WTC11 (cell line): ENCODE results near the gene CNGA2.

Experiments
- CREB1 ChIP-seq: sonication (generic); formaldehyde crosslinking; IDR thresholded peaks from 2 replicates; pipeline ENCODE4 v1.8.0; 2023; ENCODE audit warnings: mild to moderate bottlenecking, missing genetic modification reagents
- CTCF ChIP-seq: fragments of 200-600 bp; IDR thresholded peaks from 2 replicates; pipeline ENCODE4 v1.8.0; 2022; ENCODE audit warnings: antibody characterized with exemption
- ELF4 ChIP-seq: sonication (generic); formaldehyde crosslinking; IDR thresholded peaks from 2 replicates; pipeline ENCODE4 v1.8.1; 2022; ENCODE audit warnings: low read depth, mild to moderate bottlenecking, moderate library complexity, missing genetic modification reagents
- NFYB ChIP-seq: sonication (generic); formaldehyde crosslinking; conservative IDR thresholded peaks from 2 replicates; pipeline ENCODE4 v1.8.0; 2022; ENCODE audit warnings: low read depth, missing genetic modification reagents
- SMAD3 ChIP-seq: sonication (generic); formaldehyde crosslinking; IDR thresholded peaks from 2 replicates; pipeline ENCODE4 v1.8.0; 2022; ENCODE audit warnings: missing genetic modification reagents, mild to moderate bottlenecking, borderline replicate concordance
- TCF7 ChIP-seq: sonication (generic); formaldehyde crosslinking; IDR thresholded peaks from 2 replicates; pipeline ENCODE4 v1.8.0; 2022; ENCODE audit warnings: mild to moderate bottlenecking, low read depth, missing genetic modification reagents, moderate library complexity
- TF ChIP-seq, protein P1 (sequence below): sonication (generic); formaldehyde crosslinking; IDR thresholded peaks from 2 replicates; pipeline ENCODE4 v1.8.1; 2022; ENCODE audit warnings: missing genetic modification reagents, borderline replicate concordance

- TF ChIP-seq CTCF = no peak
- no peak for TF ChIP-seq TCF7 (CRISPR knock-in tag)
- TF ChIP-seq CREB1 (CRISPR knock-in tag) = no peak
- TF ChIP-seq NFYB (CRISPR knock-in tag) = no peak
- no peak for TF ChIP-seq ELF4 (CRISPR knock-in tag)
- no peak for TF ChIP-seq SMAD3 (CRISPR knock-in tag)
- TF ChIP-seq, protein P1, sequence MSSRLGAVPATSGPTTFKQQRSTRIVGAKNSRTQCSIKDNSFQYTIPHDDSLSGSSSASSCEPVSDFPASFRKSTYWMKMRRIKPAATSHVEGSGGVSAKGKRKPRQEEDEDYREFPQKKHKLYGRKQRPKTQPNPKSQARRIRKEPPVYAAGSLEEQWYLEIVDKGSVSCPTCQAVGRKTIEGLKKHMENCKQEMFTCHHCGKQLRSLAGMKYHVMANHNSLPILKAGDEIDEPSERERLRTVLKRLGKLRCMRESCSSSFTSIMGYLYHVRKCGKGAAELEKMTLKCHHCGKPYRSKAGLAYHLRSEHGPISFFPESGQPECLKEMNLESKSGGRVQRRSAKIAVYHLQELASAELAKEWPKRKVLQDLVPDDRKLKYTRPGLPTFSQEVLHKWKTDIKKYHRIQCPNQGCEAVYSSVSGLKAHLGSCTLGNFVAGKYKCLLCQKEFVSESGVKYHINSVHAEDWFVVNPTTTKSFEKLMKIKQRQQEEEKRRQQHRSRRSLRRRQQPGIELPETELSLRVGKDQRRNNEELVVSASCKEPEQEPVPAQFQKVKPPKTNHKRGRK (CRISPR knock-in tag) = no peak
Observed at GRCh38 chrX:151742311-151742710, 7.8 kb downstream of the CNGA2 start.
